ENCODE measurements around the gene HEXIM2. TPM values are rescaled to one million over a fixed set of nuclear protein-coding genes. Genes with fewer than 3 reads are reported as not detected.

HEXIM2 gene
- total and polyA plus RNA-seq, 2 experiments from 2014 or later: 9.0 to 9.5 TPM

GRCh38 chr17:45148183-45149036, 13.3 kb upstream of the HEXIM2 start, which contains the start of gene HEXIM1 (continued):
- TF ChIP-seq CTCF (conservative IDR thresholded peaks at IDR 0.05; ENCODE audit: low read depth in 2 of 2) (no peak), EZH2 (IDR thresholded peaks at IDR 0.05; ENCODE audit: low read depth, unreplicated experiment) (no peak), STAT1 (IDR thresholded peaks at IDR 0.05; ENCODE audit: unreplicated experiment) (no peak), ETS1 (IDR thresholded peaks at IDR 0.05) (peak; percentile 91), JUNB (IDR thresholded peaks at IDR 0.05; ENCODE audit: unreplicated experiment) (no peak), POLR2AphosphoS5 (IDR thresholded peaks at IDR 0.05; ENCODE audit: low read depth) (peak; percentile 100), NANOG (IDR thresholded peaks at IDR 0.05; ENCODE audit: borderline replicate concordance) (no peak)

- peak overlapping the region; percentile 100 for H3K4me3 Mint-ChIP-seq
- Histone ChIP-seq H3K27ac (ENCODE audit: low read depth) (peak overlapping the region; percentile 70), H3F3A (replicated peaks; ENCODE audit: low read depth) (peaks cover 14% of the 10 kb centered on the region), H3K36me3 (ENCODE audit: insufficient read depth) (no peaks in the 10 kb centered on the region), H3K4me2 (peak overlapping the region; percentile 95), H2AFZ (no peak overlapping the region), H4K20me1 (replicated peaks; ENCODE audit: insufficient read depth) (peaks cover 15% of the 10 kb centered on the region; the same call in 1 of the 2 replicates), H3K9me2 (ENCODE audit: insufficient read depth) (no peaks in the 10 kb centered on the region), H3K4me3 (peak overlapping the region; percentile 95), H3K27me3 (ENCODE audit: insufficient read depth) (peaks cover 5% of the 10 kb centered on the region; the same call in 1 of the 2 replicates), H3K79me2 (replicated peaks; ENCODE audit: insufficient read depth) (peaks cover 25% of the 10 kb centered on the region), H3K4me1 (ENCODE audit: insufficient read depth) (peaks cover 35% of the 10 kb centered on the region)
- H3K27ac Mint-ChIP-seq: peak overlapping the region; percentile 94
- H3K9me3 Mint-ChIP-seq: no peaks in the 10 kb centered on the region
- TF ChIP-seq ETS1 (IDR thresholded peaks at IDR 0.05) (no peak), NANOG (IDR thresholded peaks at IDR 0.05; ENCODE audit: borderline replicate concordance) (no peak), CTCF (conservative IDR thresholded peaks at IDR 0.05; ENCODE audit: low read depth in 2 of 2) (peak; percentile 75 to 85)
- peaks cover 31% of the 10 kb centered on the region for H3K4me1 Mint-ChIP-seq
- peaks cover 33% of the 10 kb centered on the region for H3K27me3 Mint-ChIP-seq (ENCODE audit: insufficient read depth, low read depth, poor library complexity)
- peaks cover 12% of the 10 kb centered on the region for H3K36me3 Mint-ChIP-seq (ENCODE audit: low read depth)
- DNase-seq (ENCODE audit: low spot score) (peak; percentile 93), ATAC-seq (peak; percentile 48)
These were observed 12.5 kb upstream of the HEXIM2 start for GRCh38 chr17:45149037-45149668.

Measured in GM23338 (cell line).